Skeletal muscle satellite cell (primary cell): ENCODE measurements around the gene FAH.

Experiments used
- H3K27me3 ChIP-seq: 2 replicates; pipeline ENCODE4 v1.7.0; 2013; ENCODE audit warnings: low read length; ENCODE audit not compliant: control insufficient read depth, insufficient read depth
- H3K36me3 ChIP-seq: 2 replicates; pipeline ENCODE4 v1.7.0; 2013; ENCODE audit warnings: mild to moderate bottlenecking, control low read depth, low read length; ENCODE audit not compliant: insufficient read depth
- H3K4me1 ChIP-seq: 2 replicates; pipeline ENCODE4 v1.7.0; 2013; ENCODE audit warnings: low read length; ENCODE audit not compliant: control insufficient read depth, insufficient read depth
- H3K4me2 ChIP-seq: 2 replicates; pipeline ENCODE4 v1.7.0; 2013; ENCODE audit warnings: mild to moderate bottlenecking, low read length
- H3K4me3 ChIP-seq: 2 replicates; pipeline ENCODE4 v1.7.0; 2013; ENCODE audit warnings: low read length
- H3K9ac ChIP-seq: 2 replicates; pipeline ENCODE4 v1.7.0; 2013; ENCODE audit warnings: mild to moderate bottlenecking, low read depth, low read length, moderate library complexity
- H3K9me3 ChIP-seq: replicated peaks from 2 replicates; pipeline ENCODE4 v1.7.0; 2013; ENCODE audit warnings: mild to moderate bottlenecking, control low read depth, low read length

The FAH gene

GRCh38 chr15:80217327-80217900, 64.6 kb downstream of the FAH start:
- Histone ChIP-seq H3K36me3 (no peaks in the 10 kb centered on the region), H3K4me1 (no peaks in the 10 kb centered on the region), H3K9ac (no peak overlapping the region), H3K27me3 (no peaks in the 10 kb centered on the region), H3K4me3 (no peak overlapping the region), H3K9me3 (no peaks in the 10 kb centered on the region), H3K4me2 (no peak overlapping the region)

- no peak overlapping the region for H3K4me3 ChIP-seq
- H3K4me2 ChIP-seq: no peak overlapping the region
- no peaks in the 10 kb centered on the region for H3K4me1 ChIP-seq
- H3K36me3 ChIP-seq: no peaks in the 10 kb centered on the region
- H3K27me3 ChIP-seq: no peaks in the 10 kb centered on the region
- H3K9me3 ChIP-seq: no peaks in the 10 kb centered on the region
- no peak overlapping the region for H3K9ac ChIP-seq
Observed at GRCh38 chr15:80219955-80220354, 67.2 kb downstream of the FAH start.

GRCh38 chr15:80228959-80229610, 76.3 kb downstream of the FAH start:
- H3K9me3 ChIP-seq: no peaks in the 10 kb centered on the region
- H3K4me3 ChIP-seq: no peak overlapping the region
- H3K27me3 ChIP-seq: peaks cover 33% of the 10 kb centered on the region
- H3K4me2 ChIP-seq: no peak overlapping the region
- no peak overlapping the region for H3K9ac ChIP-seq
- no peaks in the 10 kb centered on the region for H3K36me3 ChIP-seq
- H3K4me1 ChIP-seq: no peaks in the 10 kb centered on the region

- no peaks in the 10 kb centered on the region for H3K36me3 ChIP-seq
- no peak overlapping the region for H3K4me3 ChIP-seq
- H3K4me1 ChIP-seq: no peaks in the 10 kb centered on the region
- H3K9me3 ChIP-seq: no peaks in the 10 kb centered on the region
- H3K4me2 ChIP-seq: no peak overlapping the region
- H3K9ac ChIP-seq: no peak overlapping the region
- peaks cover 36% of the 10 kb centered on the region for H3K27me3 ChIP-seq
Observed at GRCh38 chr15:80231371-80231770, 78.6 kb downstream of the FAH start.

GRCh38 chr15:80233581-80233980, 80.8 kb downstream of the FAH start:
- Histone ChIP-seq H3K4me1 (no peaks in the 10 kb centered on the region), H3K9me3 (no peaks in the 10 kb centered on the region), H3K9ac (no peak overlapping the region)

GRCh38 chr15:80234883-80235282, 82.1 kb downstream of the FAH start:
- H3K9me3 ChIP-seq: no peaks in the 10 kb centered on the region

More at GRCh38 chr15:80233581-80233980, 80.8 kb downstream of the FAH start:
- Histone ChIP-seq H3K4me3 (no peak overlapping the region), H3K27me3 (peaks cover 33% of the 10 kb centered on the region), H3K36me3 (no peaks in the 10 kb centered on the region), H3K4me2 (no peak overlapping the region)

More at GRCh38 chr15:80234883-80235282, 82.1 kb downstream of the FAH start:
- Histone ChIP-seq H3K4me2 (no peak overlapping the region), H3K27me3 (peaks cover 33% of the 10 kb centered on the region), H3K4me3 (no peak overlapping the region), H3K36me3 (no peaks in the 10 kb centered on the region), H3K9ac (no peak overlapping the region), H3K4me1 (no peaks in the 10 kb centered on the region)
